H1 (cell line): ENCODE data around the gene PSMC3. TPM values are rescaled to one million over a fixed set of nuclear protein-coding genes. Genes with fewer than 3 reads are reported as not detected.

Source experiments
- JUND ChIP-seq: IDR thresholded peaks from 2 replicates; pipeline ENCODE4 v1.6.1; 2011; ENCODE audit warnings: mild to moderate bottlenecking, improper control_type of control experiment, low read length
- TCF12 ChIP-seq: IDR thresholded peaks from 2 replicates; pipeline ENCODE4 v1.6.1; 2011; ENCODE audit warnings: low read depth, mild to moderate bottlenecking, low read length
- polyA plus RNA-seq, 7 experiments: library from polyadenylated mRNA; depleted of rRNA in 3 of 7; stranded (reverse) in 5 of 7; unstranded in 2 of 7; fragments of >200 nt in 5 of 7; fragments of 200-250 nt in 2 of 7; gene quantifications; 1 replicate in 5 of 7; 2 replicates in 1 of 7; 4 replicates in 1 of 7; pipeline versions ENCODE4 v1.2.1 to v1.2.3, GENCODE V29; 2011 to 2013; ENCODE audit warnings: missing spikeins in 2 of 7, mixed read lengths in 2 of 7
- total RNA-seq: library from RNA; stranded (reverse); fragmentation: NEBNext Ultra II Directional; extraction: Animal tissue kit (Norgen Biotek cat#: 25700); gene quantifications from 2 replicates; pipeline ENCODE4 v1.2.1, GENCODE V29; 2021
- TF ChIP-seq, protein P1 (sequence below), 3 experiments: IDR thresholded peaks; 1 replicate in 2 of 3; 2 replicates in 1 of 3; pipeline versions ENCODE4 v1.5.1 to v1.6.1; 2011; ENCODE audit warnings: low read length in 3 of 3, mild to moderate bottlenecking in 3 of 3, inconsistent platforms in 2 of 3, low read depth in 1 of 3, moderate library complexity in 1 of 3; ENCODE audit not compliant: insufficient read depth in 1 of 3; ENCODE audit errors: control extremely low read depth in 1 of 3

Gene PSMC3
- total and polyA plus RNA-seq, 2 of the 8 experiments (the other 6 are each of a cell fraction or from before 2014, with no cell fraction given) = 105 to 160 TPM

DNA sequence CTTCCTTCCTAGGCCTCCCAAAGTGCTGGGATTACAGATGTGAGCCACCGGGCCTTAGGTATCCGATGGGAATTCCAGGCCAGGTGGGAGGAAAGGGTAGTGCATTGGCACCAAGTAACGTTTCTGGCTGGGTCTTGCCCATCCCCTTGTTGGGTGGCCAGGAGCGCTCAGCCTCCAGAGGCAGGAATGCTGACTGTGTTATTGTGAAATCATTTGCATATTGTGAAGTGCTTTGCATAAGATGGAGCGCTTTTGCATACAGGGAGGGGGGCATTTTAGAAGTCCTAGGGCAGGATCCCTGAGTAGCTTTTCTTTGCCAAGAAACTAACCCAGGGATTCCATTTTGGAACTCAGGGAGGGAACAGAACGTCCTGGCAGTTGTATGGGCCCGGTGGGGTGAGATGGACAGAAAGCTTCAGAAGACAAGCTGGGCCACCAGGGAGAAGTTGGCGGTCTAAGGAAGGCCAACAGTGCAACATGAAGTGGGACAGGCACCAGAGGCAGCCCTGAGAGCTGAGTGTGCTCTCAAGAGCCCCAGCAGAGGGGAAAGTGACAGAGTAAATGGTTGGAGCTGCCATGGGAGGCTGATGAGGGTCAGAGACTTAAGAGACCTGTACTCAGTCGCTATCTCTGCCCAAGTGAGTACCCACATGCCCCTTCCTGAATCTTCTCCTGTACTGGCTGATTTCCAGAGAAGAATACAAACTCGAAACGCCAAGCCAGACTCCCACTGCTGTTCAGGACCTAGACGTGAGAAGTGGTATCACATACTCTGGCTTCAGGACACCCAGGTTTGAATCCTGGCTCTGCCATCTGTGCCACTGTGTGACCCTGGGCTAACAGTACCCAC, 19.1 kb downstream of the PSMC3 start (continued):
- TF ChIP-seq, protein P1, sequence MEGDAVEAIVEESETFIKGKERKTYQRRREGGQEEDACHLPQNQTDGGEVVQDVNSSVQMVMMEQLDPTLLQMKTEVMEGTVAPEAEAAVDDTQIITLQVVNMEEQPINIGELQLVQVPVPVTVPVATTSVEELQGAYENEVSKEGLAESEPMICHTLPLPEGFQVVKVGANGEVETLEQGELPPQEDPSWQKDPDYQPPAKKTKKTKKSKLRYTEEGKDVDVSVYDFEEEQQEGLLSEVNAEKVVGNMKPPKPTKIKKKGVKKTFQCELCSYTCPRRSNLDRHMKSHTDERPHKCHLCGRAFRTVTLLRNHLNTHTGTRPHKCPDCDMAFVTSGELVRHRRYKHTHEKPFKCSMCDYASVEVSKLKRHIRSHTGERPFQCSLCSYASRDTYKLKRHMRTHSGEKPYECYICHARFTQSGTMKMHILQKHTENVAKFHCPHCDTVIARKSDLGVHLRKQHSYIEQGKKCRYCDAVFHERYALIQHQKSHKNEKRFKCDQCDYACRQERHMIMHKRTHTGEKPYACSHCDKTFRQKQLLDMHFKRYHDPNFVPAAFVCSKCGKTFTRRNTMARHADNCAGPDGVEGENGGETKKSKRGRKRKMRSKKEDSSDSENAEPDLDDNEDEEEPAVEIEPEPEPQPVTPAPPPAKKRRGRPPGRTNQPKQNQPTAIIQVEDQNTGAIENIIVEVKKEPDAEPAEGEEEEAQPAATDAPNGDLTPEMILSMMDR (IDR thresholded peaks at IDR 0.05; ENCODE audit: control extremely low read depth in 1 of 3, insufficient read depth in 1 of 3, low read depth in 1 of 3, low read length in 3 of 3) = peak; percentile 7 to 24 (median 19); a peak in 3 of 4 replicates
- TF ChIP-seq TCF12 = no peak
- TF ChIP-seq JUND = no peak
